H9 (cell line): ENCODE data around the gene PCED1A. TPM values are rescaled to one million over a fixed set of nuclear protein-coding genes. Genes with fewer than 3 reads are reported as not detected.

ENCODE experiments used
- DNase-seq: peaks from one replicate; pipeline ENCODE4 v3.0.0-alpha.2; 2017
- H2AFZ ChIP-seq: one replicate; pipeline ENCODE4 v1.6.1; 2013; ENCODE audit warnings: mild to moderate bottlenecking, low read length, control low read depth, moderate library complexity
- H2AK5ac ChIP-seq: 2 replicates; pipeline ENCODE4 v1.6.1; 2013; ENCODE audit warnings: low read length, control low read depth, mixed read lengths; ENCODE audit not compliant: insufficient read length
- H2BK120ac ChIP-seq: one replicate; pipeline ENCODE4 v1.6.1; 2013; ENCODE audit warnings: low read depth, mild to moderate bottlenecking, low read length, control low read depth, inconsistent platforms; ENCODE audit not compliant: poor library complexity, severe bottlenecking
- H2BK12ac ChIP-seq: 2 replicates; pipeline ENCODE4 v1.6.1; 2013; ENCODE audit warnings: low read length, control low read depth, mixed read lengths, low read depth; ENCODE audit not compliant: insufficient read length
- H2BK15ac ChIP-seq: 2 replicates; pipeline ENCODE4 v1.6.1; 2013; ENCODE audit warnings: low read depth, low read length, control low read depth
- H2BK20ac ChIP-seq: one replicate; pipeline ENCODE4 v1.6.1; 2013; ENCODE audit warnings: low read depth, mild to moderate bottlenecking, low read length, control low read depth, inconsistent platforms; ENCODE audit not compliant: poor library complexity, severe bottlenecking
- H2BK5ac ChIP-seq: 2 replicates; pipeline ENCODE4 v1.6.1; 2013; ENCODE audit warnings: low read length, control low read depth, mixed read lengths; ENCODE audit not compliant: insufficient read length
- H3K14ac ChIP-seq: 2 replicates; pipeline ENCODE4 v1.6.1; 2013; ENCODE audit warnings: low read length, control low read depth; ENCODE audit not compliant: insufficient read depth
- H3K18ac ChIP-seq: 2 replicates; pipeline ENCODE4 v1.6.1; 2013; ENCODE audit warnings: low read depth, mild to moderate bottlenecking, mixed read lengths, low read length, control low read depth; ENCODE audit not compliant: insufficient read length
- H3K23ac ChIP-seq: 2 replicates; pipeline ENCODE4 v1.6.1; 2013; ENCODE audit warnings: low read length, control low read depth, mixed read lengths, low read depth; ENCODE audit not compliant: insufficient read length
- H3K23me2 ChIP-seq: 2 replicates; pipeline ENCODE4 v1.6.1; 2013; ENCODE audit warnings: low read depth, mild to moderate bottlenecking, mixed read lengths, low read length, control low read depth; ENCODE audit not compliant: insufficient read length, poor library complexity, severe bottlenecking
- H3K27ac ChIP-seq: 2 replicates; pipeline ENCODE4 v1.5.1; 2013; ENCODE audit warnings: low read length, control low read depth, mixed read lengths, low read depth; ENCODE audit not compliant: insufficient read length
- H3K27me3 ChIP-seq: 2 replicates; pipeline ENCODE4 v1.6.1; 2013; ENCODE audit warnings: low read length, control low read depth, inconsistent platforms; ENCODE audit not compliant: insufficient read depth
- H3K4ac ChIP-seq: 2 replicates; pipeline ENCODE4 v1.6.1; 2013; ENCODE audit warnings: low read depth, mild to moderate bottlenecking, control low read depth, inconsistent platforms, low read length, moderate library complexity
- H3K4me1 ChIP-seq: 2 replicates; pipeline ENCODE4 v1.6.1; 2013; ENCODE audit warnings: low read length, control low read depth, inconsistent platforms; ENCODE audit not compliant: insufficient read depth
- H3K4me2 ChIP-seq: 2 replicates; pipeline ENCODE4 v1.6.1; 2013; ENCODE audit warnings: low read length, control low read depth, mixed read lengths; ENCODE audit not compliant: insufficient read length, insufficient read depth
- H3K56ac ChIP-seq: 2 replicates; pipeline ENCODE4 v1.6.1; 2013; ENCODE audit warnings: low read depth, mild to moderate bottlenecking, mixed read lengths, low read length, control low read depth; ENCODE audit not compliant: insufficient read length
- H3K79me1 ChIP-seq: 2 replicates; pipeline ENCODE4 v1.6.1; 2013; ENCODE audit warnings: low read depth, mild to moderate bottlenecking, moderate library complexity, low read length, control low read depth, inconsistent platforms; ENCODE audit not compliant: insufficient read depth, poor library complexity, severe bottlenecking
- H3K79me2 ChIP-seq: 2 replicates; pipeline ENCODE4 v1.6.1; 2013; ENCODE audit warnings: low read length, control low read depth, inconsistent platforms; ENCODE audit not compliant: insufficient read depth
- H3K9ac ChIP-seq: 2 replicates; pipeline ENCODE4 v1.6.1; 2013; ENCODE audit warnings: low read length, control low read depth, mixed read lengths; ENCODE audit not compliant: insufficient read length; ENCODE audit errors: extremely low read depth
- H3K9me3 ChIP-seq: one replicate; pipeline ENCODE4 v1.6.1; 2013; ENCODE audit warnings: low read depth, low read length, inconsistent platforms; ENCODE audit not compliant: control insufficient read depth
- H3T11ph ChIP-seq: one replicate; pipeline ENCODE4 v1.6.1; 2013; ENCODE audit warnings: mild to moderate bottlenecking, low read length, control low read depth, inconsistent platforms
- H4K20me1 ChIP-seq: one replicate; pipeline ENCODE4 v1.6.1; 2013; ENCODE audit not compliant: control insufficient read depth, insufficient read length, insufficient read depth
- H4K5ac ChIP-seq: 2 replicates; pipeline ENCODE4 v1.6.1; 2013; ENCODE audit warnings: low read depth, mild to moderate bottlenecking, mixed read lengths, low read length, control low read depth; ENCODE audit not compliant: insufficient read length
- H4K8ac ChIP-seq: replicated peaks from 2 replicates; pipeline ENCODE4 v1.6.1; 2013; ENCODE audit warnings: low read length, control low read depth, mixed read lengths, low read depth; ENCODE audit not compliant: insufficient read length
- H4K91ac ChIP-seq: 2 replicates; pipeline ENCODE4 v1.6.1; 2013; ENCODE audit warnings: low read depth, mild to moderate bottlenecking, moderate library complexity, mixed read lengths, low read length, control low read depth; ENCODE audit not compliant: insufficient read length
- H3K27ac Mint-ChIP-seq, 3 experiments: 2 replicates in 2 of 3; 3 replicates in 1 of 3; pipeline ENCODE4 v1.8.0; 2020 to 2021; ENCODE audit warnings: mixed read lengths in 3 of 3, mild to moderate bottlenecking in 1 of 3, moderate library complexity in 1 of 3
- H3K27me3 Mint-ChIP-seq: 2 replicates; pipeline ENCODE4 v1.8.0; 2021; ENCODE audit warnings: low read depth, mild to moderate bottlenecking, moderate library complexity, mixed read lengths
- H3K36me3 Mint-ChIP-seq, 3 experiments: 2 replicates in 2 of 3; 3 replicates in 1 of 3; pipeline ENCODE4 v1.8.0; 2020 to 2021; ENCODE audit warnings: low read depth in 3 of 3, mixed read lengths in 3 of 3; ENCODE audit not compliant: insufficient read depth in 1 of 3
- H3K4me1 Mint-ChIP-seq, 2 experiments: 2 replicates each; pipeline ENCODE4 v1.8.0; 2020; ENCODE audit warnings: mixed read lengths in 2 of 2
- H3K4me3 Mint-ChIP-seq, 2 experiments: 2 replicates in 1 of 2; 3 replicates in 1 of 2; pipeline ENCODE4 v1.8.0; 2020 to 2021; ENCODE audit warnings: mild to moderate bottlenecking in 2 of 2, mixed read lengths in 2 of 2, moderate library complexity in 1 of 2
- H3K9me3 Mint-ChIP-seq, 2 experiments: 2 replicates in 1 of 2; 3 replicates in 1 of 2; pipeline ENCODE4 v1.8.0; 2020; ENCODE audit warnings: mild to moderate bottlenecking in 2 of 2, mixed read lengths in 2 of 2, moderate library complexity in 1 of 2
- CTCF ChIP-seq: fragments of 200-600 bp; sonication (generic); conservative IDR thresholded peaks from 3 replicates; pipeline ENCODE4 v1.8.0; 2021; ENCODE audit warnings: antibody characterized with exemption, mild to moderate bottlenecking
- WGBS: extraction: QIAGEN DNeasy Blood & Tissue Kit; methylation state at CpG from one replicate; pipeline ENCODE4 v1.1.7; 2013; ENCODE audit warnings: missing lambda C conversion rate, low lambda C conversion rate, mixed read lengths; ENCODE audit not compliant: insufficient read length; ENCODE audit errors: extremely low coverage; 5-methylcytosine and 5-hydroxymethylcytosine counted together
- total RNA-seq: library from RNA; stranded (reverse); gene quantifications from 2 replicates; pipeline ENCODE4 v1.2.1, GENCODE V29; 2021

The PCED1A gene
- total RNA-seq, 1 experiment from 2014 or later, result 30.8 TPM

GRCh38 chr20:2867081-2867864 lies 26.8 kb upstream of the PCED1A start:
- Histone ChIP-seq H2AK5ac (no peak overlapping the region), H3K23ac (no peak overlapping the region), H3K79me1 (no peaks in the 10 kb centered on the region), H3K27ac (no peak overlapping the region), H2BK12ac (no peak overlapping the region), H3K4me1 (no peaks in the 10 kb centered on the region), H3K4ac (no peak overlapping the region), H4K20me1 (no peaks in the 10 kb centered on the region), H4K5ac (no peak overlapping the region), H2BK5ac (no peak overlapping the region), H3K56ac (no peak overlapping the region), H2BK120ac (no peak overlapping the region), H4K8ac (no peak overlapping the region), H2AFZ (no peak overlapping the region), H3K14ac (no peak overlapping the region), H4K91ac (no peak overlapping the region), H3K79me2 (no peaks in the 10 kb centered on the region), H3K23me2 (peaks cover 2% of the 10 kb centered on the region), H3K9me3 (no peaks in the 10 kb centered on the region), H3K27me3 (peaks cover 2% of the 10 kb centered on the region; the same call in 1 of the 2 replicates), H2BK20ac (no peak overlapping the region), H3K9ac (no peak overlapping the region), H2BK15ac (no peak overlapping the region), H3T11ph (no peak overlapping the region), H3K4me2 (no peak overlapping the region), H3K18ac (no peak overlapping the region)
- Mint-ChIP-seq H3K4me3 (no peak overlapping the region), H3K36me3 (peaks cover 4 to 14% (median 7%) of the 10 kb centered on the region in 3 experiments; a peak in 5 of 7 replicates), H3K27me3 (peaks cover 20% of the 10 kb centered on the region), H3K9me3 (no peaks in the 10 kb centered on the region), H3K4me1 (peaks cover 5 to 10% of the 10 kb centered on the region in 2 experiments), H3K27ac (no peak overlapping the region)
- WGBS, result no CpG with 5 or more reads among the region's 12 CpGs
- no peak for DNase-seq
- TF ChIP-seq CTCF, result no peak
